HG03575 (cell line): ENCODE measurements around the gene PPP3R2.

Experiments
- ATAC-seq: cut with Tn5 transposase; IDR thresholded peaks from one replicate; pipeline ENCODE4 v1.9.1; 2021; ENCODE audit not compliant: unreplicated experiment, insufficient number of reproducible peaks, low FRiP score; ENCODE audit errors: extremely low read depth

PPP3R2 gene, protein sequence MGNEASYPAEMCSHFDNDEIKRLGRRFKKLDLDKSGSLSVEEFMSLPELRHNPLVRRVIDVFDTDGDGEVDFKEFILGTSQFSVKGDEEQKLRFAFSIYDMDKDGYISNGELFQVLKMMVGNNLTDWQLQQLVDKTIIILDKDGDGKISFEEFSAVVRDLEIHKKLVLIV

GRCh38 chr9:101594796-101595195, at the start of gene PPP3R2:
Gene PPP3R2, minus strand, starts transcription at chr9:101594969. Its CDS starts 48 bp downstream, at chr9:101594921.
- no peak for ATAC-seq

GRCh38 chr9:101639785-101640665, 45.3 kb upstream of the PPP3R2 start:
- ATAC-seq = no peak

DNA sequence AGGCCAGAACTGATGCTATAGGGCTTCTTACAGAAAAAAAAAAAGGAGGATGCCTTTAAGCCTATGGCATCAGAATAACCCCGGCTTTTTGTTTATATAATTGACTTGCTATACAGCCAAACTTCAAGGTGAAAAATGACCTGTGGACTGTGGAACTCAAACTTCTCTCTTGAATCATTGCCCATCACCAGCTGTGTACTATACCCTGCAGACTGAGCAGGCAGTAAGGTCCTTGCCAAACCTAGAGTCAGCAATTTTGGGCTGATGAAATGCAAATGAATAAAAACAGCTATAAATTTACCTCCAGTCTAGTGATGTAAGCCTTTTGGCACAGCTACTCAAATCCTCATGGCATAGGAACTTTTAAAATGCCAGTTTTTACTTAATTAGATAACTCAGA, 44.5 kb upstream of the PPP3R2 start:
- no peak for ATAC-seq

DNA sequence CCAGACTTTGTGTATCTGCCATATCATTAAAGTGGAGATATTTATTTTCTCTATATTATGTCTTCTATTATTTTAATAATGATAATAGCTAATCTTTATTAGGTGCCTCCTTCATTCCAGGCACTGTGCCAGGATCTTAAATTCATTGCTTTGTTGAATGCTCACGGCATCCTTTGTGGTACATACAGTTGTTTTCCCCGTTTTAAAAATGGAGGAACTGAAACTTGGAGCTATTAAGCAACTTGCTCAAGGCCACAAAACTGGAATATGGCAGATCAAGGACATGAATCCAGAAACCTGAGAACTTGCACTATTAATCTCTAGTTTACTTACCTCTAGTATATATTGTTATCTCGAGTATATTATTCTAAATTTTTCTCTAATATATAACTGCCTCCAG, 41.5 kb upstream of the PPP3R2 start:
- ATAC-seq = no peak

DNA sequence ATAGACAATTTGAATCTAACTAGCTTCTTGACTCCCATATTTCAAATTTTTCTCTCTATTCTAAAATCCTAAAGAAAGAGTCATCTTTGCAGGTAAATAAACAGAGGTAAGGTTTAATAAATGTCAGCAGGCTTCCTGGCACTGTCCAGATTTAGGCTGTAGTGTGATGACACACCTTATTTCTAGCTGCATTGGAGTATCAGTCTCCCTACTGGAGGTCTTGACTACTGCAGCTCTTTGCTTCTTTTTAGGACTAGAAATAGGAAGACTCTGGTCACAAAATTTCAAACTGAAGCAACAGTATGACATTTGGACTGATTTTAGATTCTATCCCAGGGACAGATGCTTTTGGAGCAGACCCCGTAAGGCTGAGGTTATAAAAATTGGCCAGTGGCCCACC, 40.7 kb upstream of the PPP3R2 start:
- ATAC-seq = no peak

- ATAC-seq = no peak
Observed at GRCh38 chr9:101634741-101635409, 40.1 kb upstream of the PPP3R2 start.

DNA sequence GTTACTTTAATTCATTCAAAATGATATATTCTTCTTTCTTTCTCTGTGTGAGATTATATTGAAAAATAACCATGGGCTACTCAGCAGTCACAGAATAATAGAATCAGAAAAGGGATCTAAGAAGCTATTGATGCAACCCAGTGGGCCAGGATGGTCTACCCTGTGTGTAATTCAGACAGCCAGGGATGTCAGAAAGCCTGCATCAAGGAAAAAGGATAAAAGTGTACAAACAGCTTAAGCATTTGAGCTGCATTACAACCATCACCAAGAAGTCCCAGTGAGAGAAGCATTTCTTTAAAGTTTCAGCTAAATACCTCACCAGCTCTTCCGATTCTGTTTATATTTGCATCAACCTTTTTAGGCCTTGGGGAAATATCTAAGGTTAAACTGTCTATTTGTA, 37.8 kb upstream of the PPP3R2 start:
- no peak for ATAC-seq

GRCh38 chr9:101631892-101632291, 37.1 kb upstream of the PPP3R2 start:
- no peak for ATAC-seq

- no peak for ATAC-seq
Observed at GRCh38 chr9:101629636-101630035, 34.9 kb upstream of the PPP3R2 start.

DNA sequence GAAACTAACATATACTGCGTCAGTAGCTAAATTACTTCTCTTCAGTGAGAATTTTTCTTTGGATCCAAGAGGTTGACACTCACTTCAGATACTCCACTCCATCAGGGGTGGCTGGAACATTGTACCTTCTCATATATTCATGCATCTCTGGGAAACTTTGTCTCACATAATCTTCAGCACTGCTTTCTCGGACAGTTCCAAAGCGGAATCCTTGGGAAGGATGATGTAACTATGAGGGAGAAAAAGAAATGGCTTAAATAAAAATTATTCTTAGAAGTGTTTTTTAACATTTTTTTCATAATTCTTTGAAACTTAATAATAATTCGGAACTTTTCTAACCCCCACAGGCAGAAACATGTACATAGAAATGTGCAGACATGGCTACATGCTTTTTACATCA, 33.4 kb upstream of the PPP3R2 start:
- ATAC-seq = no peak

- no peak for ATAC-seq
Observed at GRCh38 chr9:101626295-101626694, 31.5 kb upstream of the PPP3R2 start.

GRCh38 chr9:101625876-101626275, 31.1 kb upstream of the PPP3R2 start:
- no peak for ATAC-seq

DNA sequence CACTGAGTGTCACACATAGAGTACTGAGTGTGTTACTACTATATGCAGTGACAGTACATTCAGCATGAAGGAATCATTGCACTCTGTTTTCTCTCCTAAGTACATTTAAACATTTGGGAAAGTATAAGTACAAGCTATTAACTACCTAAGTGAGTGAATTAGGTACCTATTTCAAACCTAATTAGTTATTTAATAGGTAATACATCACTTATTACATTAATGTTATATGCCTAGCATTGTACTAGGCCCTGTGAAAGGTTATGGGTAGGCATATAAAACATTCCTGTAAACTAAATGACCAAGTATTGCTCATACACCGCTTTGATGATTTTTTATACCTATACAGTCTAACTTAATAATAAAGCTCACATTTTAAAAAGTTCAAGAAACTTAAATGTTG, 25.7 kb upstream of the PPP3R2 start:
- no peak for ATAC-seq

DNA sequence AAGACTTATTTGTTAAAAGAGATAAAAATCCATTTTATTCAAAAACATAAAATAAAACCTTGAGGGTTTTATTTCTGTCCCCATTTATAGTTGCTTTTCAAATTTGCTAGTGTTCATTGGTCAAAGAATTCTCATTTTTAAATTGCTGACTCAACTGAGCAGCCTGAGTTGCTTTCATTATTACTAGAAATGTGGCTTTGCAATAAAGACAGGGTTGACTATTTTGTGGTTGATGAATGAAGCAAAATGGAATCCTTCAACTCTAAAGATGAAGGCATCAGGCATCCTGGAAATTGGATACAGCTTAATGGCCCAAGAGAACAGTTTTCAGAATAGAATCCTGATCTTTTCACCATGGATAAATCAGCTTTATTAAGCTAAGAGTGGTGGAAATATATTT, 23.9 kb upstream of the PPP3R2 start:
- no peak for ATAC-seq

DNA sequence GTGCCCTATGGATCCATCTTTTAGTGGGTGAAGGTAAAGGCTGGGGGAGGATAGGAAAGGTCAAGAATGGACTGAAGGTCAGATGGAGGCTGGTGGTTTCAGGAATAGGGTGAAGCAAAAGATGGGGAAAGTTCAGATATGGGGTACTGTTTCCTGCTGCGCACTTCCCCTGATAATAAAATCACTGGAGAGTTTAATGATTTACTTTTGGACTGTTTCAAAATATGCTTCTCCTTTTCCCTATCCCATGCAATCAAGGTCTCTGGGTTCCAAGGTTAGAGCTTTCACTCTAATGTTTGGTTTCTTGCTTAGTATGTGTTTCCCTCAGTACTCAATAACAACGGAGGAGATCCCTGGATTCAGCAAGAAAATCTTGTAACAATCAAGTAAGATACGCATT, 10.8 kb upstream of the PPP3R2 start:
- no peak for ATAC-seq

GRCh38 chr9:101604296-101604695, 9.5 kb upstream of the PPP3R2 start:
- ATAC-seq = no peak

DNA sequence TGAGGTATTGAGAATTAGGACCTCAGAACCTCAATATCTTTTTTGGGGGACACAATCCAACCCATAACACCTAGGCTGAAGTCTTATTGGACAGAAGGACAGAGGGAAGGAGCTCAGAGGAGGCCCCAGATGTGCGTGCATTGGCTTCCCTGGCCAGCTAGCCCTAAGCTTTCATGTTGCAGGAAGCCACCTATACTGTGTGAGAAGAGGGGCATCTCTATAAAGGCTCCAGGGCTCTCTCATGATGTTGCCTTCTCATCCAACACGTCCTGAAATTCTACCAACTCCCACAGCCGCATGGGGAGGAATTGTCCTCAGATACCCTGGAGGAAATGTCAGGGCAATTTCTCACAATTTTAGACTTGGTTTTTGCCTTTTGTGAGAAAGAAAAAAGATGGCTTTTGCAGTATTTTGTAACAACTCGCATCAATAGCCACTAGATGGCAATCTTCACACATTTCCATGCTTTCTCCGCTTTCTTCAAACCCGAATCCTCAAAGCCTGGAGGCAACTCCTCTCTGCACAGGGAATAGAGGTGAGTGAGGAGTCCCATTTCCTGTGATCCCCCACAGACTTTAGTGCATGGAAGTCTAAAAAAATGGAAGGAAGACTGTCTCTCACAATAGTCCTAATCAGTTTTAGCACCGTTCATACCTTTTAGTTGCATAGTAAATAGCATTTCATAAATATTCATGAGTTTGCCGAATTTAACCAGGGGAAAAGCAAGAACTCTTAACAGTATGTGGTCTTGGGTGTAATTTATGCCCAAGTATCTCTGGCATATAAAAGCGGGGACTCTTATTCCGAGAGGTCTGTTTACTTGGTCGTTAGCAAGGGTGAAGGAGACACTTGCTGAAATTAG, 7.4 kb upstream of the PPP3R2 start:
- ATAC-seq = no peak

DNA sequence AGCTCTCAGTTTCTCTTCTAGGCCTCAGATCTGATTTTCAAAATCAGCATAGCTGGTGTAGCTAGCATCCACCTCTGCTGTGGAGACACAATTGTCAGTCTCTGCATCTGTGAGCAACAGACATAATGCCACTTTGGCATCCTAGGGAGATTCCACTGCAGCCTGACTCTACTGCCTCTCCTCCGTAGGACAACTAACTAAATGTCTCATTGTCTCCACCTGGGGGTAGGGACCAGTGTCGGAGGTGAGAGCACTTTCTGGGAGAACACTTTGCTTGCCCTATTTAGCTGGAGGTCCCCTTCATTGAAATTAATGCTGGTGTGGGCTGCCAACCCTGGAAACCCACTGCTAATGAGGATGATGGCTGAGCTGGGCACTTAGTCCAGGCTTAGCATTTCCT, 1.4 kb downstream of the PPP3R2 start:
- ATAC-seq = no peak

DNA sequence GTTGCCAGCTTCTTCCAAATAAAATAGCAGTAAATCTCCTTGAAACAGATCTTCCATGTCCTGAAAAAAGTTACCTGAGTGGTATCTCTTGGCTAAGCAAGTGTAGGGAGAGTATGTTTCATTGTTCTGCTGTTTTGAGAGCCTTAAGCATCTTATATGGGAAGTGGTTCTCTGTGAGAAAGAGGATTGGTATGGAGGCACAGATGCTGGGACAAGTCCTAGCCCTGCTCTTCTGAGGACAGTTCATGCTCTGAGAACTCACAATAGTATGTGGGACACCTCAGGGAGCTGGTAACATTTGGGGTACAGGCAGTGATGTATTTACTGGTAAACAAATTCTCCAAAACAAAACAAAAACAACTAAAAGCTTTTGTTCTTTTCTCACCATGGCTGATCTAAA, 2.0 kb downstream of the PPP3R2 start:
- no peak for ATAC-seq
